NOMO-1 (cell line): ENCODE data around the gene NCBP2L.
"Not testable (repeated sequence)": the region's sequence is repeated elsewhere in the genome, so short reads cannot be mapped to it uniquely, and the experiment has no call there.

ENCODE experiments used
- DNase-seq, 2 experiments: peaks; one replicate each; lab custom pipeline; 2025; ENCODE audit not compliant: unreplicated experiment in 2 of 2; lab: John Stamatoyannopoulos, UW

NCBP2L gene

GRCh38 chrX:107804427-107804826, 26.9 kb downstream of the NCBP2L start:
- DNase-seq: no peak

DNA sequence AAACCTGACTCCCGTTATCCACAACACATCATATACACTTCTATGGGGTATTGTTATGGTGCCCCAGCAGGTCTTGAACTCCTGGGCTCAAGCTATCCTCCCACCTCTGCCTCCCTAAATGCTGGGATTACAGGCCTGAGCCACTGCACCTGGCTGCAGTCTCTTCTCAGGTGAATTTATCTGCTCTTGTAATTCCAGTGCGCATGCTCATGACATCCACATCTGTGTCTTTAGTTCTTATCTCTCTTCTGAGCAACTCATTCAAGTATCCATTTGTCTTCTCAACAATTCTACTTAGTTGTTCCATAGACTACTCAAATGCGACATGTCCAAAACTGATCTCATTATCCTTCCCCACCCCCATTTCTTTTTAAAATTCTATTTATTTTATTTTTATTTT, 27.6 kb downstream of the NCBP2L start:
- DNase-seq: no peak

DNA sequence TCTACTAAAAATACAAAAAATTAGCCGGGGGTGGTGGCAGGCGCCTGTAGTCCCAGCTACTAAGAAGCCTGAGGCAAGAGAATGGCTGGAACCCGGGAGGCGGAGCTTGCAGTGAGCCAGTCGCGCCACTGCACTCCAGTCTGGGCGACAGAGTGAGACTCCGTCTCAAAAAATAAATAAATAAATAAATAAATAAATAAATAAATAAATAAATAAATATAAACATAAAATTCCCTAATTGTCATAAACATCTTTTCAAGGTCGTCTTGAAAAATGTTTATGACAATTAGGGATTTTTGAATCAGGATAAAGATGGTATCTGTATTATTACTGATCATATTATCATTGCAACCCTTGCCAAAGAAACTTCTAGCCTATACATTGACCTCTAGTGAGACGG, 32.5 kb downstream of the NCBP2L start:
- DNase-seq: not testable (repeated sequence)

GRCh38 chrX:107818900-107819521, 41.5 kb downstream of the NCBP2L start:
- no peak for DNase-seq

DNA sequence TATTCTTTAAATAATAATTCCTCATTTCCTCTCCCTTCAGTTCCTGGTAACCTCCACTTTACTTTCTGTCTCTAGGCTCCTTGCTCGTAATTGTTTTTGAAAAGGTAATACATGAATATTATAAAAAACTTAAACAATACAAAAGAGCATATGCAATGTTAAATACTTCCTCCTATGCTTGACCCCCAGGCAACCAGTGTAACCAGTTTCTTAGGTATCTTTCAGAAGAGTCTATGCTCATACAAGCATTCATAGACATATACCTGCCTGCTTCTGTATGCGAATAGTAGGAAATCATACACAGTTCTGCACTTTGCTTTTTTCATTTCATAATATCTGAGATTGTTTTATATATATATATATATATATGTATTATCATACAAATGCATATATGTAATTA, 45.5 kb downstream of the NCBP2L start:
- DNase-seq: no peak

DNA sequence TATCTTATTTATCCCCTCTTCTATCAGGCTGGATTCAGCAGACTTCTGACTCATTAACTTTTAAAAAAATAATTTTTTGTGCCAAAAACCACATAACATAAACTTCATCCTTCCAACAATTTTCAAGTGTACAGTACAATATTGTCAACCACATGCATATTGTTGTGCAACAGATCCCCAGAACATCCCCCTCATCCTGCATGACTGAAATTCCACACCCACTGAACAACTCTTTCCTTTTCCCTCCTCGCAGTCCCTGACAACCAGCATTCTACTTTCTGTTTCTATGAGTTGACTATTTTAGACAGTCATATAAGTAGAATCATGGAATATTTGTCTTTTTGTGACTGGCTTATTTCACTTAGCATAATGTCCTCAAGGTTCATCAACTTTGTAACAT, 45.9 kb downstream of the NCBP2L start:
- DNase-seq: no peak

DNA sequence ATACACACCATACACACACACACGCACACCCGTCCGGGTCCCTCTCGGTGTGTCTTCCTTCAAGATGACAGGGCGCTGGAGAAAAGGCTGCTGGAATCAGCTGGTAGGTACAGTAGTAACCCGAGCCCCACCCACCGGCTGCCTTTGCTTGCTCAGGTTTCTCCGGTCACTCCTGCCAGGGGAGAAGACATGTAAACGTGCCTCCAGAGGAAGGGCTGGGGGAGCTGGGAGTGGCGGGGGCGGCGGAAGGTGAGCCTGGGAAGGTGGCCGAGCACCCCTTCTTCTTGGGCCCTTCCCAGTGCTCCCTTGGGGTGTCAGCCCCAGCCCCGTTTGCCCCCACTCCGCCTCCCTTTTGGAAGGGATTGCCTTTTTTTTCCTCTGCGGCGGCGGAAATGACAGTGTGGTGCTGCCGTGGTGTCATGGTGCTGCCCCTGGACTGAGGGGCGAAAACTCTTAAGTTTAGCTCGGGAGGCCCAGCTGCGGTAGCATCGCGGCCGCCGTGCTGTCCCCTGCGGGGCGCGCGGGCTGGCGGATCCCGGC, 48.2 kb downstream of the NCBP2L start, which contains the start of gene MID2:
Gene MID2, plus strand, starts transcription at position 169 of the 540 bp plus-strand sequence. CDS start 561 bp downstream, outside the sequence.
- no peak for DNase-seq

DNA sequence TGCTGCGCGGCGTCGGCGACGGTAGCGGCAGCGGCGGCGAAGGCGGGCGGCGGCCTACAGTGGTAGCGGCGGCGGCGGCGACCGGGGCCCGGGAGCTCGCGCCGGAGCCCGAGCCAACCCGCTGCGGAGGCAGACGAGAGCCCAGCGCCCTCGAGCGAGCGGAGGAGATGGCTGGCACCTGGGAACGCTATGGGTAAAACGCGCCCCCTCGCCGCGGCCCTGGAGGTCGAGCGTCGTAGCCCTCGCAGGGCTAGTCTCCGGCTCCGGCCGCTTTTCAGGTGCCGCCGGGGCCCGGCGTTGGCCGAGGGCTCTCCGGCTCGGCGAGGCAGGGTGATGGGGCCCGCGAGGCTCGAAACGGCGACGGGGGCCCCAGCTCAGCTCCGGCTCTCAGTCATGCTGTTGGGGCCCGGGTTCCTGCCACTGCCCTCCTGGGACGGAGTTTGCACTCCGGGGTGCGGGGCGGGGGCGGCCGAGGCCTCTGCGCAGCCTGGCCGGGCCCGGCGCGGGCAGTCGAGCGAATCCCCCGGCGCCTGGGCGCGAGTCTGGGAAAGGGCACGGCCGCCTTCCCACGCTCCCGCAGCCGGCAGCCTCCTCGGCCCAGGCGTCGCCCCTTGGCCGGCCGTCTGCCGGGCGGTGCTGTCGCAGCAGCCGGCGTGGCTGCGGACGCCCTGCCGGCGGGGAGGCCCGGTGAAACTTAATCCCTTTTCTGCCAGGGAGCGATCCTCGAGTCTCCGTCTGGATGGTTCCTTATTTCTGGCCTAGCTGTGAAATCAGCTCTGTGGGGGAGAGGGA, 48.9 kb downstream of the NCBP2L start:
- no peak for DNase-seq

DNA sequence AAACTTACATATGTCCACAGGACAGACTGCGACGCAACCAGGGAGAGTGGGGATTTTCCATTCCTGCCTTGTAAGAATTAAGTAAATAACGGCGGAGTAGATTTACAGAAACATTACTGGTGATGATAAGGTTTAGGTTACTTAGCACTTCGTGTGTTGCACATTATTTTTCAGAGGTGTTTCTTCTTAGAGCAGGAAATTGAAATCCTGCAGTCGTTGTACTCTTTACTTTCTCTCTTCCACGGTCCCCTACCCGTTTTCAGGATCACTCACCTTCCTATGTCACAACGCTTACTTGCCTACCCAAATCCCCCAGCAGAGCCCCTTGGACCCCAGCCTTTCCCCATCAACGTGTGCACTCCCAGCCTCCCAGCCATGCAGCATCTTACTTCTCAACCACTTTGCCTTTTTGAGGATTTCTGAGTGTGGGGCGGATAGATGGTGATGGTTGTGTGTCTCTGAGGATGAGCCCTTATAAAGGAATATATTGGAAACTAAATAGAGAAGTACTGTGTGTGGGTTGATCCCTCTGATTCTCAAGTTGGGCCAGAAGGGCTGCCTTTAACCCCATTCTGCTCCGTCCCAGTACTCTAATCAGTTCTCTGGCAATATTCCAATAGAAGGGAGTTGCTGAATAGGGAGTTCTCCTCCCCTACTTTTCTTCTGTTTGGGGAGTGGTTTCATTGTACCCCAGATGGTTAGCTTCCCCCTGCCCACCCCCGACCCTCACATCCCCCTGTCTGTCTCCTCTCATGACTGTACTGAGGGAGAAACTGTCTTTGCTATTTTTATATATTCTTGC, 49.7 kb downstream of the NCBP2L start:
- DNase-seq: no peak

- no peak for DNase-seq
Observed at GRCh38 chrX:107827852-107828251, 50.3 kb downstream of the NCBP2L start.

DNA sequence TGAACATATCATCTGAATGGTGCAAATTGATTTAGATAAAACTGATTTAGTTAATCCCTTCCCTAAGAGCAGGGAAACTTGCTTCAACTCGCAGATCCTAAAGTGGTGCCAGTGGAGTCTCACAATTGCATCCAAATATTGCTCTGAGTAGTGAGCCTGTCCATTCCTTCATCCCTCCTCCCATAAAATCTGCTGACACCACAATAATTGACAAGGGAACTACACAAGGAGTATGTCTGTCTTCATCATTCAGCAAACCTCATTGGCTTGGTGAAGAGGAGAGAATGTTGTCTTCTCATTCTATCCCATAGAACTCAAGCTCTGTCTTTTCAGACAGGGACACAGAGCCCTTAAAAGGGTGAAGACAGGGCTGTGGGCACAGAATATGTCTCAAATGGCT, 52.3 kb downstream of the NCBP2L start:
- DNase-seq: no peak

DNA sequence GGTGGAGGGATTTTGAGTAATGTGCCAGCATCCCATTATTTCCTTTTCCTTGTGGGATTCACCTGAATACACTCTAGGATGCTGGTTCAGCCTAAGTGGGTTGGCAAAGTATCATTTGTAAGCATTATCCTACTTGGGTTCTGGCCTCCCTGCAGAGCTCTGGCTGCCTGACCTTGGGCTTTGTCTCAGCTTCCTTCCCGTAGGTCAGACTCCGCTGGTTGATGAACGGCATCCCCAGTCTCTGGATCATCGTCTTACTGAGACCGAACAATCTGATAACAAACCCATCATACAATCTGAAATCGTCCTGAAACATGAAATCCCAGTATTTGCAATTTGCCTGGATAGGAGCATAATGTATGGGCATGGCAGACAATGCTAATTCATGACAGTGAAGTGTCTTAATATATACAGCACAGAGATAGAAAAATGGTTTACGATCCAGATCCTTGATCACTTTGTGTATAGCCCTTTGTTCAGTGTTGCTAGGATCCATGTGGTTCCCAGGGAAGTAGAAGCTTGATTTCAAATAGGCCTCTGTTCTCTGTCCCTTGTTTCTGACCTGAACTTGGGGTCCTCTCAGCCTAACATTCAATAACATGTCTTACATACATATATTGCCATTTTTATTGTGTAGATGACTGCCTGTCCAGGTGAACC, 53.7 kb downstream of the NCBP2L start:
- no peak for DNase-seq

- DNase-seq: no peak
Observed at GRCh38 chrX:107834275-107835201, 57.0 kb downstream of the NCBP2L start.

- no peak for DNase-seq
Observed at GRCh38 chrX:107836958-107837357, 59.4 kb downstream of the NCBP2L start.

DNA sequence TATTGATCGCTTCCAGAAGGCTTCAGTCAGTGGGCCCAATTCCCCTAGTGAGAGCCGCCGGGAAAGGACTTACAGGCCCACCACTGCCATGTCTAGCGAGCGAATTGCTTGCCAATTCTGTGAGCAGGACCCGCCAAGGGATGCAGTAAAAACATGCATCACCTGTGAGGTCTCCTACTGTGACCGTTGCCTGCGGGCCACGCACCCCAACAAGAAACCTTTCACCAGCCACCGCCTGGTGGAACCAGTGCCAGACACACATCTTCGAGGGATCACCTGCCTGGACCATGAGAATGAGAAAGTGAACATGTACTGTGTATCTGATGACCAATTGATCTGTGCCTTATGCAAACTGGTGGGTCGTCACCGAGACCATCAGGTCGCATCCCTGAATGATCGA, 63.4 kb downstream of the NCBP2L start:
- no peak for DNase-seq

DNA sequence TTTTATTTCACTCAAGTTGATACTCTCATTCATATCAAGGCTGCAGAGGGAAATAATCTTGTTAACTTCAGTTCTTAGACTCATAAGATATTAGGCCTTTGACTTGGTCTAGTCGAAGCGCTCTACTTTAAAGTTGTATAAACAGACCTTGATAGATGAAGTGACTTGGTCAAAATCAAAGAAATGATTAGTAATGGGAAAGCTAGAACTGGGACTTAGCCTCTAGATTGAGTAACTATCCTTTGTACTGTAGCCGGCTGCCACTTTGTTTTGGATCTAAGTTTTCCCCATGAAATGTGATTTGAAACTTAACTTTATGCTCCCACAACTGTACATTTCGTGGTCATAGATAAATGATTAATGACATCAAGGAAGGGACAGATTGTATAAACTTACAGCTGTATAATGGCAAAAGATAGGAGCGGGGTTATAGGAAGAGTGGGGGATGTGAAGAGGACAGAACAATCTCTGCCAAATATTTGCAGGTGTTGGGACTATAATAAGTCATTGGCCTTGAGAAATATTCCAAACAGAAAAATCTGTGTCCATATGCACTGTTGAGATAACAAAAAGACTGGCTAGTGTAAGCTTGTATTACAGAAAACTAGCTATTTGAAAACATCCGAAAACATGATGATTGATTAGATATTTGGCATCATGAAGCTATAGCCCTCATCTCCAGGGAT, 65.3 kb downstream of the NCBP2L start:
- DNase-seq: no peak
